Placental epithelial cell (primary cell): Measurements from ENCODE around the gene LPGAT1. TPM values are rescaled to one million over a fixed set of nuclear protein-coding genes. Genes with fewer than 3 reads are reported as not detected.

Experiments
- small RNA-seq: library from RNA; depleted of rRNA; stranded (forward); fragments of <200 nt; gene quantifications from one replicate; pipeline ENCODE3, GENCODE V24; 2012
- total RNA-seq: library from RNA; depleted of rRNA; stranded (reverse); fragments of >200 nt; gene quantifications from 2 replicates; pipeline ENCODE4 v1.2.3, GENCODE V29; 2012

The LPGAT1 gene, protein sequence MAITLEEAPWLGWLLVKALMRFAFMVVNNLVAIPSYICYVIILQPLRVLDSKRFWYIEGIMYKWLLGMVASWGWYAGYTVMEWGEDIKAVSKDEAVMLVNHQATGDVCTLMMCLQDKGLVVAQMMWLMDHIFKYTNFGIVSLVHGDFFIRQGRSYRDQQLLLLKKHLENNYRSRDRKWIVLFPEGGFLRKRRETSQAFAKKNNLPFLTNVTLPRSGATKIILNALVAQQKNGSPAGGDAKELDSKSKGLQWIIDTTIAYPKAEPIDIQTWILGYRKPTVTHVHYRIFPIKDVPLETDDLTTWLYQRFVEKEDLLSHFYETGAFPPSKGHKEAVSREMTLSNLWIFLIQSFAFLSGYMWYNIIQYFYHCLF
- 47.9 and 54.1 TPM in 2 replicates for total RNA-seq

DNA sequence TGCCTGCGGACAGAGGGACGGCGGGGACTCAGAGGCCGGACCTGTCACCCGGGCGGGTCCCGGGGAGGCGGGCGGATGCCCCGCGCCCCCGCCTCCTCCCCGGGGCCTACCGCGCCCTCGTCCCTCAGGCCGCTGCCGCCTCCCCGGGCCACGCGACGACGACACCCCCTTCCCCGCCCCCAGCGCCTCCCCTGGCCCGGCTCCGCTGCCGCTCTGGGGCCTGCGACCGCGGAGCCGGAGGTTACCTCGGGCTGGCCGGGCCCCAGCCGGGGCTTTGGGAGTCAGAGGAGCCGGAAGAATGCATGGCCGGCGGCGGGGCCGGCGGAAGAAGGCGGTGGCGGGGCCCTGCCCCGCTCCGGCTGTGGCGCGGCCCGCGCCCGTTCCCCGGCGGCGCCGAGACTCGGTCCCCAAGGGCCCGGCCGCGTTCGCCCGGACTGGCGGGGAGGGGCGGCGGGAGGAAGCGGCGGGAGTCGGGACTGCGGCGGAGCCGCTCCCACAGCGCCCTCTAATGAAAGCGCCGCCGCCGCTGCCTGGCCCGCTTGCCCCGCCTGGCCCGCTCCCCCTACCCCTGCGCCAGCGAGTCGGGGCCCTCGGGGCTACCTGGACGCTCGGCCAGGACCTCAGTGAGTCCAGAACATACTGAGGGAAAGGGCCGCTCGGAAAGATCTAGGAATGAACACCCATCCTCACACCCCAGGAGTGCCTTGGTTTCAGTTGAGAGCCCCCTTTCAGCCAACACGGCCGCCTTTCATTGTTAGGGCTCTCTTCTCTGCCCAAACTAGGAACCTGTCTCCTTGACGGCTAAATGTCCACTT lies at the start of gene LPGAT1:
TSS of gene LPGAT1 (minus strand) at position 436 of the 815 bp plus-strand sequence. CDS start 1,467 bp downstream, outside the sequence.

Small RNA genes lying within 50 kb of the gene (small RNA-seq; reads per million reads assigned to genes)
- gene RF00019 (not detected), gene RN7SL344P (not detected)

Other genes with a start within 250 kb of the LPGAT1 start
- gene NEK2, start 155.1 kb downstream of the LPGAT1 start, total RNA-seq, result 3.9 and 8.2 TPM in 2 replicates
- gene INTS7, start 204.8 kb upstream of the LPGAT1 start, total RNA-seq, result 16.9 and 19.7 TPM in 2 replicates
- gene DTL, start 205.0 kb upstream of the LPGAT1 start, total RNA-seq, result 4.3 and 9.8 TPM in 2 replicates